ENCODE measurements around the gene ZFHX3. TPM values are rescaled to one million over a fixed set of nuclear protein-coding genes. Genes with fewer than 3 reads are reported as not detected.

The ZFHX3 gene
- total RNA-seq, 1 donor from 2014 or later = 40.1 TPM

- H3K27me3 Mint-ChIP-seq (ENCODE audit: low read depth) = no peaks in the 10 kb centered on the region
- DNase-seq (ENCODE audit: low read depth, low spot score) = no peak
- peaks cover 62% of the 10 kb centered on the region for H3K4me1 Mint-ChIP-seq
- no peak overlapping the region for H3K4me3 Mint-ChIP-seq
- no peak overlapping the region for H3K27ac Mint-ChIP-seq (ENCODE audit: unreplicated experiment)
- no peaks in the 10 kb centered on the region for H3K9me3 Mint-ChIP-seq
- TF ChIP-seq CTCF (conservative IDR thresholded peaks at IDR 0.05) = no peak
- peaks cover 15% of the 10 kb centered on the region for H3K36me3 Mint-ChIP-seq (ENCODE audit: low read depth)
Observed at GRCh38 chr16:72942021-72942420, 105.9 kb downstream of the ZFHX3 start.

GRCh38 chr16:72940886-72941285 is 107.0 kb downstream of the ZFHX3 start:
- H3K27me3 Mint-ChIP-seq (ENCODE audit: low read depth) = no peaks in the 10 kb centered on the region
- H3K4me3 Mint-ChIP-seq = no peak overlapping the region
- TF ChIP-seq CTCF (conservative IDR thresholded peaks at IDR 0.05) = no peak
- peaks cover 62% of the 10 kb centered on the region for H3K4me1 Mint-ChIP-seq
- DNase-seq (ENCODE audit: low read depth, low spot score) = no peak
- no peaks in the 10 kb centered on the region for H3K9me3 Mint-ChIP-seq
- H3K27ac Mint-ChIP-seq (ENCODE audit: unreplicated experiment) = no peak overlapping the region
- peaks cover 12% of the 10 kb centered on the region for H3K36me3 Mint-ChIP-seq (ENCODE audit: low read depth)

- Mint-ChIP-seq H3K27ac (ENCODE audit: unreplicated experiment) (no peak overlapping the region), H3K36me3 (ENCODE audit: low read depth) (peaks cover 12% of the 10 kb centered on the region), H3K27me3 (ENCODE audit: low read depth) (no peaks in the 10 kb centered on the region), H3K9me3 (no peaks in the 10 kb centered on the region), H3K4me3 (no peak overlapping the region), H3K4me1 (peaks cover 65% of the 10 kb centered on the region)
- no peak for TF ChIP-seq CTCF (conservative IDR thresholded peaks at IDR 0.05)
- no peak for DNase-seq (ENCODE audit: low read depth, low spot score)
Observed at GRCh38 chr16:72939247-72939646, 108.7 kb downstream of the ZFHX3 start.

GRCh38 chr16:72938795-72939164 is 109.1 kb downstream of the ZFHX3 start:
- H3K27ac Mint-ChIP-seq (ENCODE audit: unreplicated experiment) = no peak overlapping the region
- no peak for DNase-seq (ENCODE audit: low read depth, low spot score)
- H3K27me3 Mint-ChIP-seq (ENCODE audit: low read depth) = no peaks in the 10 kb centered on the region
- no peak for TF ChIP-seq CTCF (conservative IDR thresholded peaks at IDR 0.05)
- no peak overlapping the region for H3K4me3 Mint-ChIP-seq
- H3K36me3 Mint-ChIP-seq (ENCODE audit: low read depth) = peaks cover 9% of the 10 kb centered on the region
- H3K9me3 Mint-ChIP-seq = no peaks in the 10 kb centered on the region
- peaks cover 65% of the 10 kb centered on the region for H3K4me1 Mint-ChIP-seq

- no peak for TF ChIP-seq CTCF (conservative IDR thresholded peaks at IDR 0.05)
- no peak for DNase-seq (ENCODE audit: low read depth, low spot score)
- Mint-ChIP-seq H3K4me3 (no peak overlapping the region), H3K36me3 (ENCODE audit: low read depth) (peaks cover 9% of the 10 kb centered on the region), H3K9me3 (no peaks in the 10 kb centered on the region), H3K27me3 (ENCODE audit: low read depth) (no peaks in the 10 kb centered on the region), H3K27ac (ENCODE audit: unreplicated experiment) (no peak overlapping the region), H3K4me1 (peaks cover 66% of the 10 kb centered on the region)
Observed at GRCh38 chr16:72937916-72938794, 109.8 kb downstream of the ZFHX3 start.
